Right atrium auricular region (tissue), 2 donors: ENCODE measurements around the gene LTBP1. TPM values are rescaled to one million over a fixed set of nuclear protein-coding genes. Genes with fewer than 3 reads are reported as not detected.

Experiments used
- DNase-seq: peaks from one replicate; pipeline ENCODE4 v3.0.0-alpha.2; 2019; ENCODE audit warnings: low spot score
- H3K27ac ChIP-seq, 2 donors: fragments of 200-600 bp; sonication (generic); 1 replicate in 1 of 2; 2 replicates in 1 of 2; pipeline ENCODE4 v1.5.1; 2016 to 2019
- H3K27me3 ChIP-seq, 2 donors: fragments of 200-600 bp; sonication (generic); one replicate each; pipeline versions ENCODE4 v1.5.1 to v1.6.0; 2017 to 2019
- H3K36me3 ChIP-seq: fragments of 200-600 bp; sonication (generic); one replicate; pipeline ENCODE4 v1.5.1; 2016
- H3K4me1 ChIP-seq, 2 donors: fragments of 200-600 bp; sonication (generic); one replicate each; pipeline versions ENCODE4 v1.5.1 to v1.6.0; 2017 to 2019
- H3K4me3 ChIP-seq, 2 donors: fragments of 200-600 bp; sonication (generic); 1 replicate in 1 of 2; 2 replicates in 1 of 2; pipeline ENCODE4 v1.5.1; 2017 to 2019; ENCODE audit warnings: mild to moderate bottlenecking in 1 of 2, moderate library complexity in 1 of 2
- H3K9me3 ChIP-seq, 2 donors: fragments of 200-600 bp; sonication (generic); one replicate each; pipeline ENCODE4 v1.5.1; 2019
- total RNA-seq, 2 donors: library from RNA; depleted of rRNA; stranded (reverse); fragments of >200 nt; gene quantifications; one replicate each; pipeline ENCODE4 v1.1.0, GENCODE V29; 2016
- TF ChIP-seq, protein P1 (sequence below), 2 donors: fragments of 200-600 bp; sonication (generic); IDR thresholded peaks; one replicate each; pipeline ENCODE4 v1.5.1; 2019; ENCODE audit warnings: antibody characterized with exemption in 2 of 2

LTBP1 gene
- total RNA-seq, 2 donors from 2014 or later = 168 to 291 TPM

DNA sequence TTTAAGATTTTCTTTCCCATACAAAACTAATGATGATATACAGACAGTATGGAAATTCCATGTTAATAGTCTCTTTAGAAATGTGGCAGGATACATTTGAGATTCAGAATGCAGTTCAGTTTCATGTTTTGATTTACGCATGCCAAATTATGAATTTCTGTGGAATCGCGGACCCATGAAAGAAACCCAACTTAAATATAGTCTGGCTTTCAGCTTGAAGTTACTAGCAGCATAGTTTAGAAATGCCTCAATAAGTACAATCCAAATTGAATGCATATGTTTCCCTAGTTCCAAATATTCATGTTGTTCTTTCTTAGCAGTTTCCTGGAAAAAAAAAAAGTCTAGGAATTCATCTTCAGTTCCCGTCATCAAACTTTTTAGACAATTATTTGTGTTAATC lies 365.6 kb downstream of the LTBP1 start:
- no peak overlapping the region for H3K27ac ChIP-seq
- H3K36me3 ChIP-seq = peaks cover 24% of the 10 kb centered on the region
- no peak for DNase-seq
- no peak overlapping the region for H3K4me3 ChIP-seq
- TF ChIP-seq, protein P1, sequence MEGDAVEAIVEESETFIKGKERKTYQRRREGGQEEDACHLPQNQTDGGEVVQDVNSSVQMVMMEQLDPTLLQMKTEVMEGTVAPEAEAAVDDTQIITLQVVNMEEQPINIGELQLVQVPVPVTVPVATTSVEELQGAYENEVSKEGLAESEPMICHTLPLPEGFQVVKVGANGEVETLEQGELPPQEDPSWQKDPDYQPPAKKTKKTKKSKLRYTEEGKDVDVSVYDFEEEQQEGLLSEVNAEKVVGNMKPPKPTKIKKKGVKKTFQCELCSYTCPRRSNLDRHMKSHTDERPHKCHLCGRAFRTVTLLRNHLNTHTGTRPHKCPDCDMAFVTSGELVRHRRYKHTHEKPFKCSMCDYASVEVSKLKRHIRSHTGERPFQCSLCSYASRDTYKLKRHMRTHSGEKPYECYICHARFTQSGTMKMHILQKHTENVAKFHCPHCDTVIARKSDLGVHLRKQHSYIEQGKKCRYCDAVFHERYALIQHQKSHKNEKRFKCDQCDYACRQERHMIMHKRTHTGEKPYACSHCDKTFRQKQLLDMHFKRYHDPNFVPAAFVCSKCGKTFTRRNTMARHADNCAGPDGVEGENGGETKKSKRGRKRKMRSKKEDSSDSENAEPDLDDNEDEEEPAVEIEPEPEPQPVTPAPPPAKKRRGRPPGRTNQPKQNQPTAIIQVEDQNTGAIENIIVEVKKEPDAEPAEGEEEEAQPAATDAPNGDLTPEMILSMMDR (IDR thresholded peaks at IDR 0.05) = no peak
- H3K27me3 ChIP-seq = no peaks in the 10 kb centered on the region
- peaks cover 0 to 11% of the 10 kb centered on the region in 2 donors for H3K4me1 ChIP-seq
- H3K9me3 ChIP-seq = no peaks in the 10 kb centered on the region

DNA sequence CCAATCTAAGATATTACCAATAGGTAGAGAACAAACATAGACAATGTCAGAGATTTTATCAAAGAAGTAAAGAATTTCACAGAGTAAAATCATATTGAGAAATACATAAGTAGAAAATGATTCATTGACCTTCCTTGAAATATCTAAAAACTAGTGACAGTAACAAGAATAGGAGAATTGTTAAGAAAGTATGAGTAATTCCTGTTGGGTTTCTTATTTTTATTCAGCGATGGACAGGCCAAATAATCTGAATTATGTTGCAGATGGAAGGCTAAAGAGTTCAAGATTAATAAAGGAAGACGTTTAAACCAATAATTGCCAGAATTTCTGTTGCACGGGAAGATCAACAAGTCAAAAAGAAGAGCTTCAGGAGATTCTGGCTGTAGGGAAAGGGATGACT lies 366.3 kb downstream of the LTBP1 start:
- no peaks in the 10 kb centered on the region for H3K27me3 ChIP-seq
- H3K9me3 ChIP-seq = no peaks in the 10 kb centered on the region
- DNase-seq = no peak
- H3K4me3 ChIP-seq = no peak overlapping the region
- H3K27ac ChIP-seq = no peak overlapping the region
- peaks cover 26% of the 10 kb centered on the region for H3K36me3 ChIP-seq
- H3K4me1 ChIP-seq = peaks cover 0 to 14% of the 10 kb centered on the region in 2 donors
- TF ChIP-seq, protein P1 (IDR thresholded peaks at IDR 0.05) = no peak

DNA sequence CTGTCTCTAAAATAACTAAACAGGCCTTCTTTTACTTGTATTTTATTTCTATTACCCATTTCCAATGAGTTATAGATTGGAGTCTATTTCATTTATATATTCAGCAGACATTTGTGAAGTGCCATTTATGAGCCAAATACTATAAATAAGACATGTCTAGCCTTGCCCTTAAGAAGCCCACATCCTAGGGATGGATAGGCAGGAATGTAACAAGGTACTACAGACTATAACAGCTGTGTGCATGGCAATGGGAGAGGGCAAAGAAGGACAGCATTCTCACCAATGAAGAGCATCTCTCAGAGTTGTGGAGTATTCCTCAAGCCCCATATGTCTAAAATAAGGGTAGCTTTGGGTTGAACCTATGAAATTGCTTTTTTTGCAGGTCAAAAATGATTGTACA lies 367.8 kb downstream of the LTBP1 start:
- Histone ChIP-seq H3K9me3 (no peaks in the 10 kb centered on the region), H3K4me1 (peaks cover 0 to 14% of the 10 kb centered on the region in 2 donors), H3K27me3 (no peaks in the 10 kb centered on the region), H3K27ac (no peak overlapping the region), H3K4me3 (no peak overlapping the region), H3K36me3 (peaks cover 29% of the 10 kb centered on the region)
- TF ChIP-seq, protein P1 (IDR thresholded peaks at IDR 0.05) = no peak
- DNase-seq = no peak

DNA sequence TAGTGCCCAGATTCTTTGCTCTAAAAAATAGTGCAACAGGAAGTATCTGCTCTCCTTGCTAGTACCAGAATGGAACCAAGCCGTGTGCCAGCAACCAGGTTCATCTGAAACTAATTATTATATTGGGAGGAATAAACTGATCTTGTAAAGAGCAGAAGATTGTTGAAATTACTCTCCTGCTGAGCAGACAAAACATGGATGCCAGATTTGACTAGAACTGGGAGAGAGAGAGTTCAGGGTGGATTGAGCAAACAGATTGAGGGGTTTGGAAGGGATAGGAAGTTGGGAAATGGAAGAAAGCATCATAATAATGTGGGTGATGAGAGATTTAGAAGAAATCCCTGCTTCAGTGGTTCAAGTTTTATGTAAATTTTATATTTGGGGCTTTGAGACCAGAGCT lies 369.6 kb downstream of the LTBP1 start:
- peaks cover 0 to 18% of the 10 kb centered on the region in 2 donors for H3K4me1 ChIP-seq

GRCh38 chr2:33317369-33318007 lies 370.7 kb downstream of the LTBP1 start:
- Histone ChIP-seq H3K27me3 (no peaks in the 10 kb centered on the region), H3K4me3 (no peak overlapping the region), H3K9me3 (no peaks in the 10 kb centered on the region), H3K27ac (no peak overlapping the region), H3K36me3 (peaks cover 29% of the 10 kb centered on the region), H3K4me1 (peaks cover 0 to 30% of the 10 kb centered on the region in 2 donors)
- no peak for DNase-seq
- TF ChIP-seq, protein P1 (IDR thresholded peaks at IDR 0.05) = no peak

More for the DNA sequence above, 369.6 kb downstream of the LTBP1 start:
- H3K27me3 ChIP-seq = no peaks in the 10 kb centered on the region
- TF ChIP-seq, protein P1 (IDR thresholded peaks at IDR 0.05) = no peak
- no peaks in the 10 kb centered on the region for H3K9me3 ChIP-seq
- H3K36me3 ChIP-seq = peaks cover 29% of the 10 kb centered on the region
- no peak overlapping the region for H3K4me3 ChIP-seq
- no peak overlapping the region for H3K27ac ChIP-seq
- no peak for DNase-seq

GRCh38 chr2:33318456-33318855 lies 371.7 kb downstream of the LTBP1 start:
- H3K4me1 ChIP-seq = peaks cover 0 to 33% of the 10 kb centered on the region in 2 donors

More at GRCh38 chr2:33318456-33318855, 371.7 kb downstream of the LTBP1 start:
- Histone ChIP-seq H3K9me3 (no peaks in the 10 kb centered on the region), H3K27me3 (no peaks in the 10 kb centered on the region), H3K27ac (no peak overlapping the region), H3K4me3 (no peak overlapping the region), H3K36me3 (peaks cover 27% of the 10 kb centered on the region)
- TF ChIP-seq, protein P1 (IDR thresholded peaks at IDR 0.05) = no peak
- no peak for DNase-seq
